GM19238 (cell line): ENCODE data around the gene KCTD1.

Experiments
- DNase-seq: peaks from one replicate; pipeline ENCODE4 v3.0.0; 2011; ENCODE audit warnings: low spot score; ENCODE audit not compliant: insufficient read length

Gene KCTD1

DNA sequence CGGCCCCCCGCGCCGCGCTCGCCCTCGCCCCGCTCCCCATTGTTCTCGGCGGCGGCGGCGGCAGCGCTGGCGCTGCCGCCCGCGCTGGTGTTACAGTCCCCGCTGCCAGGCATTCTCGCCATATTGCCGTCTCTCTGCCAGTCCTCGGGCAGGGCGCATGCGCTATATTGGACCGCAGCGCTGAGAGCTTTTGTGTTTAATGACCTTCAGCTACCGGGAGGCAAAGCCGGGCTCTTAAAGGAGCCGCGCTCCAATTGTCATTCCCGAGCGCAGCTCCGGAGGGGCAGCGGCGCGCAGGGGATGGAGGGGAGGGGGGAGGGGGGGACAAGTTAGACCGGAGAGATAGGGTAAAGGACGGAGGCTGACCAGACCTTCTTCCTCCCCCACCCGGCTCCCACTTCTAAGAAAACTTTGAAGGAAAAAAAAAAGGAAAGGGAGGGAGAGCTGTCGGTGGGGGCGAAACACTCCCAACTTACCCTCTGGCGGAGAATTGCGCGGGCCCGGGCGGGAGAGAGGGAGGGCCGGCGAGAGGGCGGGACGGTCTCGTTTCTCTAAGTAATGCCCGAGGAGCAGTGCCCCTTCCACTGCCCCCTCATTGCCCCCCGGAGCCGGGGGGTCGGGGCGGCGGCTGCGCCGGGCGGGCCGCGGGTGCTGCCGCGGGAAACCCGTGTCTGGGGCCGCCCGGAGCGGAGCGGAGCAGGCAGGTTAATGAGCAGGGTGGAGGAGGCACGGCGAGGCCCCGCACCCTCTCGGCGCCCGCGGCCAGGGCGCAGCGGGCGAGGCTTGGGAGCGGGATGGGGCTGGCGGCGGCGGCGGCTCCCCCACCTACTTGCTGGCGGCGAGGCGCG lies at the start of gene KCTD1:
KCTD1 (minus strand) TSS at position 139 of the 848 bp plus-strand sequence; CDS start at position 122, 17 bp downstream.
- peak; percentile 83 for DNase-seq

DNA sequence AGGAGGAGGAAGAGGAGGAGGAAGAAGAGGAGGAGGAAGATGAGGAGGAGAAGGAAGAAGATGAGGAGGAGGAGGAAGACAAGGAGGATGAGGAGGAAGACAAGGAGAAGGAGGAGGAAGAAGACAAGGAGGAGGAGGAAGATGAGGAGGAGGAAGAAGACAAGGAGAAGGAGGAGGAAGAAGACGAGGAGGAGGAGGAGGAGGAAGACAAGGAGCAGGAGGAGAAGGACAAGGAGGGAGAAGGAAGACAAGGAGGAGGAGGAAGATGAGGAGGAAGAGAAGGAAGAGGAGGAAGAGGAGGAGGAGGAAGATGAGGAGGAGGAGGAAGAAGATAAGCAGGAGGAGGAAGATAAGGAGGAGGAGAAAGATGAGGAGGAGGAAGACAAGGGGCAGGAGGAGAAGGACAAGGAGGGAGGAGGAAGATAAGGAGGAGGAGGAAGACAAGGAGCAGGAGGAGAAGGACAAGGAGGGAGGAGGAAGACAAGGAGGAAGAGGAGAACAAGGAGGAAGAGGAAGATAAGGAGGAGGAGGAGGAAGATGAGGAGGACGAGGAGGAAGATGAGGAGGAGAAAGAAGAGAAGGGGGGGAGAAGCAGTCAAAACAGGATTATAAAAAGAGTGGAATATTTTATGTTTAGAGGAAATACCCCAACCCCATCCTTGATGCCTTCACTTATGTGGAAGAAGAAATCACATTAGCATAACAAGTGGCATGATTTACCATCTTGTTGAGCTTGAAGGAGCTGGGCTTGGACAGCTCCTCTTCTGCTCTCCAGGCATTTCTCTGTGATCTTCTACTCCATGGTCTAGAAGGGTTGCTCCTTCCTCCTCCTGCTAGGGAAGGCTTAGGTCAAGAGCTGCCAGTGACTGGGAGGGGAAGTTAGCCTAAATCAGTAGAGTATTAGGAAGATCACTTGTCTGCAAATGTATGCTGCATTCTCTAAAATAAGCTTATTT lies 45.3 kb upstream of the KCTD1 start:
- no peak for DNase-seq

DNA sequence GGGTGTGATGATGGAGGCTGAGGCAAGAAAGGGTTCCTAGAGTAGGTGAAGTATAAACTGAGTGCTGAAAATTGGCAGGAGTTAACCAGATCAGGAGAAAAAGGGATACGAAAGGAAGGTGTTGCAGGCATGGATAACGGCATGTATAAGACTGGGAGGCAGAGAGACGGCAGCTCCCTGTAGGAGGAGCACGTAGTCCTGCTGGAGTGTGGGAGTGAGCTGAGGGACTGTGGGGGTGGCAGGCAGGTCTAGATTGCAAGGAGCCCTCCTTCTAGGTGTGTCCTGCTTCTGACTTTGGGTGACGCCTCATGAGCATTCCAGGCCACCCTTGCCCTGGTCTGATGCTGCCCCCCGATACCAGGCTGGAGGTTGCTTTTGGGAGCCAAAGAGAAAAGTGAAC lies 36.4 kb upstream of the KCTD1 start:
- DNase-seq = no peak

DNA sequence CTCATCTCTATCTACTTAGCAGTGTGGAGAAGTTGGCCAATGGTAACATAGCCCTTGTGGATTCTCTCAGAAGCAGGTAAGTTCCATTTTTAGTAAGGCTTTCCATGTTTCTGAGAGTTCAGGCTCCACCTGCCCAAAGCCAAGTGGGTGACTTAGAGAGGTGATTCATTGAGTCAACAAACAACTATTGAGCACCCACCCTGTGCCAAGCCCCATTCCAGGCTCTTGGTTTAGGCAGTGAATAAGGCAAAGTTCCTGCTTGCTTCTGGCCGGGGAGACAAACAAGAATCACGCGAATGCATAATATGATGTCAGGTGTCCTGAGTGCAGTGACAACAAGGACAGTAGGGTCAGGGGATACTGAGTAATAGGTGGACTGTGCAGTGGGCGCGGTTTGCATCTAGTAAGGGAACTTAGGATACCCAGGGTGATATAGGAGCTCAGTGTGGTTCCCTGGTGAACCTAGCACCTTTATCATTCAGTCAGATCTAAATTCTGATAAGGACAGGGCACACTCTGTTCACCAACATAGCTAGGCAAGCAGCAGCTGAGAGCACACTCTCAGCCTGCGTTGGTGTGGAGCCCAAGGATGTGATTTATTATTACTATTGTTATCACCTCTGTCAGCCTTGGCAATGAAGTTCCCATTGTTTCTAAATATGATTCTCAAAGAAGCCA lies 31.7 kb upstream of the KCTD1 start:
- DNase-seq = no peak

DNA sequence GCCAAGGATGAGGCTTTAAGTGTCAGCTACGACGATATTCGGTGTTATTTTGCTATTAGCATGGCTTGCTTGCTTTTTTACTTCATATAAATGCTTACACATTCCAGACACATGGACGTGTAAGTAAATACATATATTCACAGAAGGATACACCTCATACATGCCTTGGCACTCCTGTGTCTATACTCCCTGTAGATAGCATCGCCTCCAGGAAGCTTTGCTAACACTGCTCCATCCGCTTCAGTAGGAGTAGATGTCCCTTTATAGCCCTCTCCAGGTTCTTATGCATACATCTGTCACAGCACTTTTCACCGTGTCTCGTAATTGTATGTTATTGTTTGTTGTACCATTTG lies 27.5 kb upstream of the KCTD1 start:
- no peak for DNase-seq

DNA sequence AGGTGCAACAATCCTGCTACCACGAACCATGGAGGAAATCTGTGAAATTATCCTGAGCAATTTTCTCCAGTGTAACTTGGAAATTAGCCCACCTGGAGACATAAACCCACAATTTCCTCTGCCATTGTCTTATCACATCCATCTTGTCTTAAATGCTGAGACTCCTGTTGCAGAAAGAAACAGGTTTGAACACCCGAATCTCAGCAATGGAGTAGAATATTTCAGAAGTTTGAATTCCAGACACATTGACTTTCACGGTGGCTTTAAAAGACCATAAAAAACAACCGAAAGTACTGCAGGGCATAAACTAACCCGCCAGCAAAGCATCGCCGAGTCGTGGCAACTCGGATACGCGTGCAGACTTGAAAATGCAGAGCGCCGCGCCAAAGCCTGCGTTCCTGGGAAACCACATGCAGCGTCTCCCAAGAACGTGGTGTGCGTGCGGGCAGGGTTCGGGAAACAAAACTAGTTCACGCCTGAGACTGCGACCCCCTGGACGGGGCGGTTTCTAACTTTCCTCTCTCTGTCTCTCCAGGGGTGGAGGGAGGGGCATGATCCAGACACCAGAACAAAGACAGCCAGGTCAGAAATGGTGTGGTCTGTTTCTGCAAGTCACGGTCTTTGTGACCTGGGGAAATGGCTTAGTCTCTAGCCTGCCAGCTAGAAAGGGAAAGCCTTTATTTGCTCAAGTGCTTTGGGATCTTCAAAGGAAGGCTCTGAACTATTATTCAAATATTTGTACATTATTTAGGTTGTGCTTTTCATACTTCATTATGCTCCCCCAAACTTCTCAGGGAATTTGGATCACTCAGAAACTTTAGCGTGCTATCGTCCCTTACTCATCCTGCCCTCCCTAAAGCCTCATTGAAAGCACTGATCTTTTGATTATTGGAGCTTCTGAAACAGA lies 26.9 kb upstream of the KCTD1 start:
- DNase-seq = no peak

DNA sequence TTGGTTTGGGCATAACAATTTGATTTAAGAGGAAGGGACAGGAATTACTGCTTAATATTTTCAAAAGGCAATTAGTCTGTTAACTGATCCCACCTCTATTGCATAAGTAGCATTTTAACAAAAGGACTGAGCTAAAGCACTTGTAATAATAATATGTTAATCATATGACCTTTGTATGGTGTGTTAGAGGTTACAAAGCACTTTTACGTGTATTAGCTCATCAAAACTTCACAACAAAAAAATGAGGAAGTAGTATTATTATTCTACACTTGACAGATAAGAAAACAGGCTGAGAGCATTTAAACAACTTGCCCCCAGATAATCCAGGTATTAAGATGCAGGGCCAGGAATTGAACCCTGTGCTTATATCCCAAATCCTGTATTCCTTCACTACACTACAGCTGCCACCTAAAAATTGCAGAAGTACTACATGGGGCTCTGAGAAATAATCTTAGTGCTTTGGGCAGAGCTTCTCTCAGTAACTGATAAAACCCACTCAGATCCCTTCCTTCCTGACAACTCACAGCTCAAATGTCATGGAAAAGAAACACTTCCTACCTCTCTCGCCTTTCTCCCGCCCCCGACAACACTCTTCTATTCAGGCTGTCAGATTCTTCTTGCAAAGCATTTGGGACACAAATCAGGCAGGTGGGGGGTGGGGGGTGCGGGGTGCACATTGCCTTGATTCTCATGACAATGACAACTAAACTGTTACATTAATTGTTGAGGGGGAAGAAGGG lies 20.7 kb upstream of the KCTD1 start:
- DNase-seq = no peak

DNA sequence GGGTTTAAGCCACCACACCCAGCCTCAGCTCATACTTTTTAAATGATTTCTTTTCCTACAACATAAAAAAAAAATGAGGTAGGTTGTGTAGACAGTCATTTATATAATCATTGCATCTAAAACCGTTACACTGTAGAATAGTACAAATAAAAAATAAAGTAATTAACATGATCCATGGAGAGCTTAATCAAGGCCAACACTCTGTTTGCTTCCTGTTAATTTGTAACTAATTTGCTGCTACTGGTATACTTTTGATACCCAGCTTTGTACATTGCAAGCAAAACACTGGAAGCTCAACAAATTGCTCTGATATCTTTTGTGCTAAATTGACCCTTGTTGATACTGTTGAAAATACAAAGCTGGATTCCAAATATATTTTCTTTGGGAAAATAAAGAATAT lies 20.2 kb upstream of the KCTD1 start:
- DNase-seq = no peak

DNA sequence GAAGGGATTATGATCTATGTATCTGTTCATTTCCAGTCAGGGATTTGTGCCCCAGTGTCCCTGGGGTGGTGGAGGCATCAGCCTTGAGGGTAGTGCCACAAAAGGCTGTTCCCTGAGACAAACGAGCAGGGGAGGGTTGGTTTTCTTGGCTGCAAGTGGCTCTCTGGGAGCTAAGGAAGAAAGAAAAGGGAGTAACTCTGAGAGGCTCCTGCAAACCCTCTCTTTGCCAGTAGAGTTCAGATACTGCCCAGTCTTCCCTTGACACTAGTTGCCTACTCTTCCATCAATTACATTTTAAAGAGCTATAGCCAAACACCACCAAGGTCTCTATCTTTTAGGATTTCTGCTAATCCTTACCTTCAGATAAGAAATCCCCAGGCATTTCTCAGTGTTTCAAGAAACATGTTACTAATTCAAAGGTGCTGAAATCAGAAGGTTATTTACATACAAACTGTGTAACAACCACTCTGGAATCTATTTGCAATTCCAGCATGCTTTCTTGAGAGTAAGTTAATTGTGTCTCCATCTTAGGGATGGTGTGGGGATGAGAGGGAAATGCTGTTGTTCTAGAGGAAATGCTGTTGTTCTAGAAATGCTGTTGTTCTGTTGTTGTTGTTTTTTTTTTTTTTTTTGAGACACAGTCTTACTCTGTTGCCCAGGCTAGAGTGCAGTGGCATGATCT lies 18.7 kb upstream of the KCTD1 start:
- no peak for DNase-seq

DNA sequence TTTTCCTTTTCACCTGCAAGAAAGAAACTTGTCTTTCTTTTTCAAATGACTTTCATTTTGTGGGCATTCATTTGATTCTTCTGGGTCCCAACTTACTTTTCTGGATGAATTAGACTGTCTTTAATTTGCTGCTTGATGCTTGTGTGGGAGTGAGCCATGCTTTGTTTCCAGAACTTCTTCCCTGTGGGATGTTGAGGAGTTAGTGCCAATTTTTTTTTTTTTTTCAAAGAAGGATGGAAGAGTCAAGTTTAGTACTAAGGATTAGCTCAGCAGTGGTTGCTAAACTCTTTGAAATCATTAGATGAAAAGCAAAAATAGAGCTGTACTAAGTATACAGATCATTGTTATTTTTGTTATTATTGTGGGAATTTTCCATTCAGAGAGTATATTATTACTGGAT lies 17.2 kb upstream of the KCTD1 start:
- DNase-seq = no peak

DNA sequence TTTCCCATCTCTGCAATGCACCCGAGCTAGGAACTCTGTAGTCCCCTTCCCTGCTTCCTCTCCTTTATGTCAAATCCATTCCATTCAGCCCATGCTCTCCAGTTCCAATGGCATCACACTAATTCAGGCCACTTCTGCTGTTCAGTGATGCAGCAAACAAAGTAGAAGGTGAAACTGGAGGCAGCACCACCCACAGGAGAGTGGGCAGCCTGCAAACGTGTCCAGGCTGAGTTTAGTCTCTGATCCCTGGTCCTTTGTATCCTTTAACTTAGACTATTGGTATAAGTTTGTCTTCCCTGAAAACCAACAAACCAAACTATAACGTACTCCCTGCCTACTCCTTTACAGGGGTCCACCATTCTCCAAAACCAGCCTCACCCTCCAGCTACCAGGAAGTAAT lies 14.7 kb upstream of the KCTD1 start:
- DNase-seq = no peak

DNA sequence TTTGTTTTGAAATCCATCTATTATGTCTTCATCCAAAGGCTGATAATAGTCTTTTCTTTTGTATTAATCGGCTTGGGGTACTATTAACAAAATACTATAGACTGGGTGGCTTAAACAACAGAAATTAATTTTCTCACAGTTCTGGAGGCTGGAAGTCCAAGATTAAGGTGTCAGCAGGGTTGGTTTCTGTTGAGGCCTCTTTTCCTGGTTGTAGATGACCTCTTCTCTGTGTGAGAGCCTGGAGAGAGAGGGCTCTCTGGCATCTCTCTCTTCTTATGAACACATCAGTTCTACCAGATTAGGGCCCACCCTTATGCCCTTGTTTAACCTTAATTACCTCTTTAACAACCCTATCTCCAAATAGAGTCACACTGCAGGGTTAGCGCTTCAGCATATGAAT lies 14.2 kb upstream of the KCTD1 start:
- no peak for DNase-seq

DNA sequence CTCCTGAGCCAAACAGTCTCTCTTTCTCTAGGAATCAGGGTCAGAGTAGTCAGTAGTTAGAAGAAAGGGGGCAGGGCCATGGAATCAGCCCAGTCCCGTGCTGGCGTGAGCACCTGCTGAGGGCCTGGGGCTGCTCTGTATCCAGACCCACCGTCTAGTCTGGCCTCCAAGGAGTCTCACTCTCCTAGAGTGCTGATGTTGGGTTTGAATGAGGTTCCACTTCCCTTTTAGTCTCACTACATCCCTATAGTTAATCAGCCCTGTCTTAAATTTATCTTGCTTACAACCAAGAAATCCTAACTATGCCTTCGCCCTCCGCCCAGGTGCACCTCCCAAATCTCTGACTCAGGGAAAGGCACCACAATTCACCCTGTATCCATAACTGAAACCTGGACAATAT lies 13.4 kb upstream of the KCTD1 start:
- no peak for DNase-seq

DNA sequence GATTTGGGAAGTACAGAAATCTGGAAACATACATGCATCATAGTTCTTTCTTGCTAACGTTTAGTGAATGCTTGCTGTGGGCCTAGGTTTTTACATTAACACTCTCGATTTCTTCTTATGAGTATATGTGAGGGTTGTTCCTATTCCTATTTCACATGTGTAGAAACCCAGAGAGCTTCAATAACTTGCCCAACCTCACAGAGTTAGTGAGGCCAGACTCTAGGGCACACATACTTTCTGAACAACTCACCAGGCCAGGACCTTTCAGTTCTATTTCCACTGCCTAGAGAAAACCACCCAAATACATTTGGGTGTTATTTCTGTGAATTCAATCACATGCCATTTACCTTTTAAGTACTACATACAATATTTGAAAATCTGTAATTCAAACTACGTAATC lies 8.2 kb upstream of the KCTD1 start:
- DNase-seq = no peak

DNA sequence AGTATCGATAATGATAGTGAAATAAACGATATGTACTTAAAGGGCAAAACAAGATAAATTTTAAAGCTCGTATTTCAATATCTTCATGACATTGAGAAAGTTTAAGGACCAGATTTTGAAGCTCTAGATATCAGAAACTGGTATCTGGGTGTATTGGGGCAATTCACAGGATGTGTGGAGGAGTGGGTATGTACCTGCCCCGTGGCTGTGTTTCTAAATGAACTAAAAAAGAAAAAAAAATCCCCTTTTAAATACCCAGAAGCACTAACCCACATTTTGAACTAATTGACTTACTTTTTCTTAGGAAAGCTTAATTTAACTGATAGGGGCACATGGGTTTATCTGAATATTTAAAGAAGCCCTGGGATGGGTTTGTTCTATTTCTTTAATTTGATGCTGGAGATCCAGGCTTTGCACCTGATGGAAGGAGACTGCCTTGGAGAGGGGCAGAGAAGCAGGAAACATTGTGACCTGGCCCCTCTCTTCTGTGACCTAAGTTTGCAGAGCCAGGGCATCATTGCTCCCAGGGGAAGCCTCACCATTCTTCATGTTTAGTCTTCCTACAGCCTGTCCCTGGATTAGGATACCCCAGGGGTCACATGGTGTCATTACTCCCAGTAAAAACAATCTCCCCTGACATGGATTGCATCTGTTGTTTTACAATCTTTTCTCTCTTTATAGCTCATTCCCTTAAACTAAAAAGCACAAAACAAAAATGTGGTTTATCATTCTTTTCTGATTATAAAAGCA lies 7.6 kb upstream of the KCTD1 start:
- DNase-seq = no peak

DNA sequence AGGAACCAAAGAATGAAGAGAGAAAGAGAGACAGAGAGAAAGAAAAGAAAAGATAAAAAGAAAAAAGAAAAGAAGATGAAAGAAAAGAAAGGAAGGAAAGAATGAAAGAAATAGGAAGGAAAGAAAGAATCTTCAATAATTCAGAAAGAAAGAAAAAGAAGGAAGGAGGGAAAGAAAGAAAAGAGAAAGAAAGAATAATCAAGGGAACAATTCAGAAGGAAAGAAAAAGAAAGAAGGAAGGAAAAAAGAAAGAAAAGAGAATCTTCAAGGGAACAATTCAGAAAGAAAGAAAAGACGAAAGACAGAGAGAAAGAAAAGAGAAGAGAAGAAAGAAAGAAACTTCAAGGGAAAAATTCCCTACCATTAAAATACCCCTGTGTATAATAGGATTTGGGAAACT lies 5.6 kb upstream of the KCTD1 start:
- DNase-seq = no peak

DNA sequence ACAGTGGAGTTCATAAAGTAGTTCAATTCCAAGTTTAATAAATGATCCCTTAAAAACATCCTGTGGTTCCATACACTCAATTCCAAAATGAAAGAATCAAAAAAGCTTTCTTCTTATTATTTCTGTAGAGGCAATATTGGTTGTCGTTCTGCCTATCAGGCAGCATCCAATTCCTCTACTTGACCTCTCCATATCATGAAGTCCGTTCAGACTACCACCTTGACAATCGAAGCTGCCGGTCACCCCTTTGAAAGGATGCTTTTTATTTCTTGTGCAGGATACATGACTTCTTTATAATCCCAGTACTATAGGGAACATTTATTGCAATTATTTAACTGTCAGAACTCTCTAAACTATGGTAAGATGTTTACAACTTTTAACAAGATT lies 3.3 kb upstream of the KCTD1 start:
- no peak for DNase-seq

DNA sequence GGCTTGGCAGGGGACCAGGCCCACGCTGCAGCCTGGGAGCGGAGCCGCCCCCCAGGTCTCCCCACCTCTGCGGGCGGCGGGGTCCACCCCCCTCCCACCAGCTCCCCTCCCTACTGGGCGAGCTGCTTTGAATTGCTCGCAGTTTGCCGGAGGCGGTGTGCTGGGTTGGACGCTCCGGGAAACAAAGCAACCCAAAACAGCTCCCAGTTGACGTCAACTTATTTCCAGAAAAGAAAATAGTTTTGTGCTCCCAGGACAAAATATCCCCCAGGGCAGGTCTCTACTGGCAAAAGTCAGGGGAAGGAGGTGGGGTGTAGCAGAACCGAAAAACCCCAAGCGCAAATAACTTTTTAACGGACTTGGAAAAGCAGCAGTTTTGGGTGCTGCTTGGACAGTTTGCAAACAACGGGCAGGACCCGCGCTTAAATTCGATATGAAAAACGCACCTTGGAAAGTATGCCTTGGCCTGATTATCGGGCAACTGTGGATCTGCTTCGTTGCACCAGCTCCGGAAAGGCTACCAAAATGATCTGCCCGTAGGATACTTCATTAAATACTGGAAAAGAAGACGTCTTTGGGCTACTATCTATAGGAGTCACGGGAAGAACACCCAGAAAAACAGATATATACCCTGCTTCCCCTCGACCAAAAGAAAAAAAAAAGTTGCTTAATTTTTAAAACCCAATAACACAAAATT lies 2.8 kb upstream of the KCTD1 start:
- DNase-seq = no peak
